ENCODE data around the gene SLC6A20. TPM values are rescaled to one million over a fixed set of nuclear protein-coding genes. Genes with fewer than 3 reads are reported as not detected.

The SLC6A20 gene
- total and polyA plus RNA-seq, 2 experiments from 2014 or later: 0.20 to 0.39 TPM

DNA sequence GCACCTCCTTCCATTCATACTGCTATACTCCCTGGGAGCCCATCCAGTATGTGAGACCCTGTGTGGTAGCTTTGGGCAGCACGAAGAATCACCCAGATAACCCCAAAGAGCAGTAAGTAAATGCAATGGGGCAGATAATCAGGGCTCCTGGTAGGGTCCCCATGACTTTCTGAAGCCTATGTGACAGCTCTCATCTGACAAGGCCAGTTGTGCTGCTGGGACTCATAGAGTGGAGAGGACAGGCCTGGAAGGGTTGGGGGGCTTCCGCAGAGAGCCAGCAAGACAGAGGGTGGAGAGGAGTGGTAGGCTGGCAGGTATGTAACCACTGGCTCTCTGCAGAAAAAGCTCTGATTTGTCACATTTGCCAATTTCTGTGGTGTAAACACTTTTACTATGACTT is 3.2 kb upstream of the SLC6A20 start:
- Histone ChIP-seq H3K36me3 (no peaks in the 10 kb centered on the region), H3K27me3 (peaks cover 33% of the 10 kb centered on the region), H3K4me3 (no peak overlapping the region), H3K27ac (no peak overlapping the region), H3K9me3 (ENCODE audit: low read depth) (no peaks in the 10 kb centered on the region), H3K4me1 (ENCODE audit: low read depth) (no peaks in the 10 kb centered on the region)
- no peak for DNase-seq (ENCODE audit: low read depth in 1 of 2, low spot score in 1 of 2)
- TF ChIP-seq CTCF (IDR thresholded peaks at IDR 0.05; ENCODE audit: low read depth, low read length): no peak

GRCh38 chr3:45798034-45798433 is 1.7 kb upstream of the SLC6A20 start:
- H3K4me1 ChIP-seq (ENCODE audit: low read depth): no peaks in the 10 kb centered on the region
- peak in 1 of 2 donors; percentile 15 for DNase-seq (ENCODE audit: low read depth in 1 of 2, low spot score in 1 of 2)
- H3K27ac ChIP-seq: no peak overlapping the region
- peaks cover 39% of the 10 kb centered on the region for H3K27me3 ChIP-seq
- H3K36me3 ChIP-seq: no peaks in the 10 kb centered on the region
- no peaks in the 10 kb centered on the region for H3K9me3 ChIP-seq (ENCODE audit: low read depth)
- no peak for TF ChIP-seq CTCF (IDR thresholded peaks at IDR 0.05; ENCODE audit: low read depth, low read length)
- H3K4me3 ChIP-seq: no peak overlapping the region

DNA sequence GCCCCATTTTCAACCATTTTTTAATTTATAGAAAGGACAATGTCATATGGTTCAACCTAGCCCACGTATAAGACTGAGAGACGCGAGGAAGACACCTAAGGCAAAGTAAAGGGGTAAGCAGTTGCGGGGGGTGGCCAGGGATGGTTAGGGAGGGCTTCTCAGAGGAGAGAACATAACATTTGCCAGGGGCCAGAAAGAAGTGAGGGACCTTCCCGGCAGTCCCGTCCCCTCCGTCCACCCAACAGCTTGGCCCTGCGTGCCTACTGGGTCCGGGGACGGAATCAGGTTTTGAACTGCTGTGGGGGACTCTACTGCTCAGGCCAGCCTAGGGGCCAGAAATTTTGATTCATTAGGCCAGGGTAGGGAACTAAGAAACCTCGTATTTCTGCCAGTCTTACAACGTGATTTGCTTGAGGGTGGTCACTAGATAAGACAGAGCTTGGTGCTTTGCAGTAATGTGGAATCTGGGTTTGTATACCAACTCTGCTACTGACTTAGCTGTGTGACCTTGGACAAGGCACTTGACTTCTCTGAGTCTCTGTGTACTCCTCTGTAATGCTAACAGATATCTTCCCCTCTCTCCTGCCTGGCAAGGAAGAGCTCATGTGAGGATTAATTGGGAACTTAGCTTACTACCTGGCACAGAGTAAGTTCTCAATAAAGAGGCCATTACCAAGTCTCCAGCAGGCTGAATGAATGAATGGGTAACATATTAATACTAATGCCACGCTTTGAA is 734 bp upstream of the SLC6A20 start:
- Histone ChIP-seq H3K27me3 (peaks cover 39% of the 10 kb centered on the region), H3K4me3 (peak overlapping the region; percentile 51), H3K4me1 (ENCODE audit: low read depth) (no peaks in the 10 kb centered on the region), H3K36me3 (no peaks in the 10 kb centered on the region), H3K9me3 (ENCODE audit: low read depth) (no peaks in the 10 kb centered on the region), H3K27ac (no peak overlapping the region)
- DNase-seq (ENCODE audit: low read depth in 1 of 2, low spot score in 1 of 2): no peak
- TF ChIP-seq CTCF (IDR thresholded peaks at IDR 0.05; ENCODE audit: low read depth, low read length): no peak

DNA sequence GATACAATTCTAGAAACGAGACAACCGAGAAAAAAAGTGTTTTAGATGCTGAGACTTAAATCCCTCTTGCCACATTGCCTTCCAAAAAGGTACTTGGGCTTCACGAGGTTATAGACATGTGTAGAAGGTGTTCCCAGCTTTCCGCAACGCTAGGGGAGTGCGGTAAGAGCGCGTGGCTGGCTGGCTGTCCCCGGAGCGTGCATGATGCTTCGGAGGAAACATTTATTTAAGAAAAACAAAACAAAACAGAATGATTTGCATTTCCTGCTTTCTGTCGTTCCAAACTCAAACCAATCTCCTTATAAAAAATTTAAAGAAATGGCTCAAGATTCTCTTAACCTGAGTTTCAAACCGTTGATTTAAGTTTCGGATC is 841 bp downstream of the SLC6A20 start:
- Histone ChIP-seq H3K4me3 (no peak overlapping the region), H3K4me1 (ENCODE audit: low read depth) (no peaks in the 10 kb centered on the region), H3K27ac (no peak overlapping the region), H3K9me3 (ENCODE audit: low read depth) (no peaks in the 10 kb centered on the region), H3K27me3 (peaks cover 39% of the 10 kb centered on the region), H3K36me3 (no peaks in the 10 kb centered on the region)
- TF ChIP-seq CTCF (IDR thresholded peaks at IDR 0.05; ENCODE audit: low read depth, low read length): no peak
- DNase-seq (ENCODE audit: low read depth in 1 of 2, low spot score in 1 of 2): peak; percentile 18 to 28

GRCh38 chr3:45794660-45795059 is 1.7 kb downstream of the SLC6A20 start:
- H3K27me3 ChIP-seq: peaks cover 39% of the 10 kb centered on the region
- no peak for DNase-seq (ENCODE audit: low read depth in 1 of 2, low spot score in 1 of 2)
- no peaks in the 10 kb centered on the region for H3K9me3 ChIP-seq (ENCODE audit: low read depth)
- no peaks in the 10 kb centered on the region for H3K36me3 ChIP-seq
- no peak for TF ChIP-seq CTCF (IDR thresholded peaks at IDR 0.05; ENCODE audit: low read depth, low read length)
- no peaks in the 10 kb centered on the region for H3K4me1 ChIP-seq (ENCODE audit: low read depth)
- H3K4me3 ChIP-seq: no peak overlapping the region
- H3K27ac ChIP-seq: no peak overlapping the region

Measured in cardiac muscle cell (in vitro differentiated cells and primary cell).